ENCODE measurements around the gene GPANK1.

The GPANK1 gene

GRCh38 chr6:31691564-31692108 lies 26.8 kb upstream of the GPANK1 start:
- DNase-seq (ENCODE audit: low read depth in 2 of 2, low spot score in 1 of 2) = no peak

GRCh38 chr6:31691078-31691463 lies 26.3 kb upstream of the GPANK1 start:
- DNase-seq (ENCODE audit: low read depth in 2 of 2, low spot score in 1 of 2) = no peak

- DNase-seq (ENCODE audit: low read depth in 2 of 2, low spot score in 1 of 2) = no peak
Observed at GRCh38 chr6:31690231-31691077, 25.7 kb upstream of the GPANK1 start.

- DNase-seq (ENCODE audit: low read depth in 2 of 2, low spot score in 1 of 2) = no peak
Observed at GRCh38 chr6:31689249-31690110, 24.7 kb upstream of the GPANK1 start.

- no peak for DNase-seq (ENCODE audit: low read depth in 2 of 2, low spot score in 1 of 2)
Observed at GRCh38 chr6:31687860-31688693, 23.3 kb upstream of the GPANK1 start.

GRCh38 chr6:31687321-31687720 lies 22.5 kb upstream of the GPANK1 start:
- DNase-seq (ENCODE audit: low read depth in 2 of 2, low spot score in 1 of 2) = no peak

GRCh38 chr6:31686483-31686882 lies 21.7 kb upstream of the GPANK1 start:
- DNase-seq (ENCODE audit: low read depth in 2 of 2, low spot score in 1 of 2) = no peak

GRCh38 chr6:31683591-31683990 lies 18.8 kb upstream of the GPANK1 start:
- no peak for DNase-seq (ENCODE audit: low read depth in 2 of 2, low spot score in 1 of 2)

GRCh38 chr6:31681135-31681671 lies 16.4 kb upstream of the GPANK1 start:
- no peak for DNase-seq (ENCODE audit: low read depth in 2 of 2, low spot score in 1 of 2)

- DNase-seq (ENCODE audit: low read depth in 2 of 2, low spot score in 1 of 2) = peak in 1 of 2 donors; percentile 45
Observed at GRCh38 chr6:31680226-31681134, 15.7 kb upstream of the GPANK1 start, which contains the start of gene LY6G5C. Gene LY6G5C, minus strand, starts transcription at chr6:31681067. Its CDS starts 694 bp downstream, at chr6:31680373.

- no peak for DNase-seq (ENCODE audit: low read depth in 2 of 2, low spot score in 1 of 2)
Observed at GRCh38 chr6:31677955-31678354, 13.2 kb upstream of the GPANK1 start.

- no peak for DNase-seq (ENCODE audit: low read depth in 2 of 2, low spot score in 1 of 2)
Observed at GRCh38 chr6:31676904-31677303, 12.1 kb upstream of the GPANK1 start.

GRCh38 chr6:31676322-31676903 lies 11.6 kb upstream of the GPANK1 start:
- no peak for DNase-seq (ENCODE audit: low read depth in 2 of 2, low spot score in 1 of 2)

GRCh38 chr6:31669676-31670075 lies 4.9 kb upstream of the GPANK1 start, which contains the start of gene LY6G5B:
Gene LY6G5B, plus strand, starts transcription at chr6:31669976. Its CDS starts 975 bp downstream, at chr6:31670951.
- DNase-seq (ENCODE audit: low read depth in 2 of 2, low spot score in 1 of 2) = no peak

GRCh38 chr6:31666337-31666965 lies 1.7 kb upstream of the GPANK1 start:
- DNase-seq (ENCODE audit: low read depth in 2 of 2, low spot score in 1 of 2) = no peak

GRCh38 chr6:31665501-31666336 lies 922 bp upstream of the GPANK1 start, which contains the start of gene CSNK2B:
Gene CSNK2B, plus strand, starts transcription at chr6:31666080. Its CDS starts 752 bp downstream, at chr6:31666832.
- DNase-seq (ENCODE audit: low read depth in 2 of 2, low spot score in 1 of 2) = peak; percentile 93 to 97

GRCh38 chr6:31663961-31664789 lies 622 bp downstream of the GPANK1 start:
- DNase-seq (ENCODE audit: low read depth in 2 of 2, low spot score in 1 of 2) = no peak

Data from stimulated activated CD8-positive, alpha-beta memory T cell treated with anti-CD3 and anti-CD28 coated beads, Interleukin-4, amount 100 ng/mL, for 1 hour (primary cell).